HFFc6 (cell line): ENCODE data around the gene TMC2. TPM values are rescaled to one million over a fixed set of nuclear protein-coding genes. Genes with fewer than 3 reads are reported as not detected.
"Not testable (repeated sequence)": the region's sequence is repeated elsewhere in the genome, so short reads cannot be mapped to it uniquely, and the experiment has no call there.

ENCODE experiments used
- DNase-seq: peaks from one replicate; pipeline ENCODE4 v3.0.0-alpha.2; 2018
- H3K27ac Mint-ChIP-seq: 2 replicates; pipeline ENCODE4 v1.8.0; 2020; ENCODE audit warnings: mild to moderate bottlenecking, mixed read lengths
- H3K27me3 Mint-ChIP-seq: 2 replicates; pipeline ENCODE4 v1.8.0; 2021; ENCODE audit warnings: mild to moderate bottlenecking, moderate library complexity, mixed read lengths; ENCODE audit not compliant: insufficient read depth
- H3K36me3 Mint-ChIP-seq: 2 replicates; pipeline ENCODE4 v1.8.0; 2021; ENCODE audit warnings: low read depth, mixed read lengths
- H3K4me1 Mint-ChIP-seq: 2 replicates; pipeline ENCODE4 v1.8.0; 2020; ENCODE audit warnings: low read depth, mixed read lengths
- H3K4me3 Mint-ChIP-seq: 2 replicates; pipeline ENCODE4 v1.8.0; 2020; ENCODE audit warnings: mild to moderate bottlenecking, moderate library complexity, mixed read lengths
- H3K9me3 Mint-ChIP-seq: 2 replicates; pipeline ENCODE4 v1.8.0; 2020; ENCODE audit warnings: mild to moderate bottlenecking, mixed read lengths
- total RNA-seq, 6 experiments: library from RNA; stranded (reverse); fragmentation: NEBNext Ultra II Directional; extraction: Animal tissue kit (Norgen Biotek cat#: 25700); gene quantifications; 2 replicates in 1 of 6; 3 replicates in 5 of 6; pipeline ENCODE4 v1.2.3, GENCODE V29; 2021
- TF ChIP-seq, protein P1 (sequence below): fragments of 200-600 bp; sonication (generic); IDR thresholded peaks from 2 replicates; pipeline ENCODE4 v1.5.0; 2021; ENCODE audit warnings: antibody characterized with exemption, mild to moderate bottlenecking

Gene TMC2
- total RNA-seq, 6 experiments from 2014 or later: not detected

DNA sequence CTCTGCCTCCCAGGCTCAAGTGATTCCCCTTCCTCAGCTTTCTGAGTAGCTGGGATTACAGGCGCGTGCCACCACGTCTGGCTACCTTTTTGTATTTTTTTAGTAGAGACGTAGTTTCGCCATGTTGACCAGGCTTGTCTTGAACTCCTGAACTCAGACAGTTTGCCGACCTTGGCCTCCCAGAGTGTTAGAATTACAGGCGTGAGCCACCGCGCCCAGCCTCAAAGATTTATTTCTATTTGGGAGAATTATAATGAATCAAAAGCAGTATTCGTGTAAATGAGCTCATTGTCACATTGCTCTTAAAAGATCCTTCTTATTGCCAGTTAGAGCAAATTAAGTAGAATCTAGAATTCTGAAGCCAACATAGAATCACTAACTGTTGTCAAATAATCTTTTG lies 18.3 kb upstream of the TMC2 start:
- Mint-ChIP-seq H3K27me3 (no peaks in the 10 kb centered on the region; the same call in 1 of the 2 replicates), H3K27ac (no peak overlapping the region), H3K4me1 (peaks cover 16% of the 10 kb centered on the region), H3K4me3 (no peak overlapping the region), H3K36me3 (no peaks in the 10 kb centered on the region), H3K9me3 (no peaks in the 10 kb centered on the region)
- TF ChIP-seq, protein P1, sequence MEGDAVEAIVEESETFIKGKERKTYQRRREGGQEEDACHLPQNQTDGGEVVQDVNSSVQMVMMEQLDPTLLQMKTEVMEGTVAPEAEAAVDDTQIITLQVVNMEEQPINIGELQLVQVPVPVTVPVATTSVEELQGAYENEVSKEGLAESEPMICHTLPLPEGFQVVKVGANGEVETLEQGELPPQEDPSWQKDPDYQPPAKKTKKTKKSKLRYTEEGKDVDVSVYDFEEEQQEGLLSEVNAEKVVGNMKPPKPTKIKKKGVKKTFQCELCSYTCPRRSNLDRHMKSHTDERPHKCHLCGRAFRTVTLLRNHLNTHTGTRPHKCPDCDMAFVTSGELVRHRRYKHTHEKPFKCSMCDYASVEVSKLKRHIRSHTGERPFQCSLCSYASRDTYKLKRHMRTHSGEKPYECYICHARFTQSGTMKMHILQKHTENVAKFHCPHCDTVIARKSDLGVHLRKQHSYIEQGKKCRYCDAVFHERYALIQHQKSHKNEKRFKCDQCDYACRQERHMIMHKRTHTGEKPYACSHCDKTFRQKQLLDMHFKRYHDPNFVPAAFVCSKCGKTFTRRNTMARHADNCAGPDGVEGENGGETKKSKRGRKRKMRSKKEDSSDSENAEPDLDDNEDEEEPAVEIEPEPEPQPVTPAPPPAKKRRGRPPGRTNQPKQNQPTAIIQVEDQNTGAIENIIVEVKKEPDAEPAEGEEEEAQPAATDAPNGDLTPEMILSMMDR: no peak
- no peak for DNase-seq

DNA sequence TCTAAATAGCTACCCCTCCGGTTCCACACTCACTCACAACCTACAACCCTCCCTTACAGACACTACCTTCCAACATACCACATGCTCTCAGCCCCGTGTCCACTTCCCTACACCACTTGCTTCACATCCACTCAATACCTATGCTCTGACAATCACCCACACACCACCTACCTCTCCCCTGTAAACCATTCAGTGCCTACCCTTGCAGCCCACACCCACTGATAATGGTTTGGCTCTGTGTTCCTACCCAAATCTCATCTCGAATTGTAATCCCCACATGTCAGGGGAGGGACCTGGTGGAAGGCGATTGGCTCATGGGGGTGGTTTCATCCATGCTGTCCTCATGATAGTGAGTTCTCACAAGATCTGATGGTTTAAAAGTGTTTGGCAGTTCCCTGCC lies 17.8 kb upstream of the TMC2 start:
- TF ChIP-seq, protein P1: no peak
- H3K36me3 Mint-ChIP-seq: no peaks in the 10 kb centered on the region
- no peak for DNase-seq
- H3K27me3 Mint-ChIP-seq: no peaks in the 10 kb centered on the region; the same call in 1 of the 2 replicates
- no peaks in the 10 kb centered on the region for H3K9me3 Mint-ChIP-seq
- H3K4me1 Mint-ChIP-seq: peaks cover 16% of the 10 kb centered on the region
- H3K4me3 Mint-ChIP-seq: no peak overlapping the region
- H3K27ac Mint-ChIP-seq: no peak overlapping the region

DNA sequence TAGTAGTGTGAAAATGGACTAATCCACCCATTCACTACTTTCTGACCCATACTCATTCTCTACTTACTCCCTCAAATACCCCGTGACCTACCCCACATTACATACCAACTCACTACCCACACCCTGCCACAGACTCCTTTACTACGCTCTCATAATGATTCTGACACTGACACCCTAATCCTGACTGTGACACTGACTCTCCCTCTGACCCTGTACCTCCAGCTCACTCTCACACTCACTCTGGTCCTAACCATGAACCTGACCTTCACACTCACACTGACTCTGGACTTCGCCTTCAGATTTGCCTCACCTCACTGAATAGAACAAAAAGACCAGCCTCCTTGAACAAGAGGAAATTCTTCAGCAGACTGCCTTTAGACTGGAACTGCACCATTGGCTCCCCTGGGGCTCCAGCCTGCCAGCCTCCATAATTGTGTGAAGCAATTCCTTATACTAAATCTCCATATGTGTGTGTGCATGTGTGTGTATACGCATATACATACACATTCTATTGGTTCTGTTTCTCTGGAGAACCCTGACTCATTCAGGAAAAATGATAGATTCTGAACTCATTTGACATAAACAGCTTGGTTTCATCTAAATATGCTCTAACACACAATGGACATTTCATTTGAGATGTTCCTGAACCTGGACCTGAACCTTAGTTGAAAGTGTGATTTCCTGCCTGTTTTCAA lies 17.1 kb upstream of the TMC2 start:
- no peak overlapping the region for H3K4me3 Mint-ChIP-seq
- H3K9me3 Mint-ChIP-seq: no peaks in the 10 kb centered on the region
- H3K36me3 Mint-ChIP-seq: no peaks in the 10 kb centered on the region
- no peaks in the 10 kb centered on the region; the same call in 1 of the 2 replicates for H3K27me3 Mint-ChIP-seq
- TF ChIP-seq, protein P1: no peak
- H3K27ac Mint-ChIP-seq: 0 out of 2 replicates have a peak overlapping the region, but pooled peaks have one; percentile 0
- H3K4me1 Mint-ChIP-seq: peaks cover 19% of the 10 kb centered on the region
- DNase-seq: peak; percentile 32

DNA sequence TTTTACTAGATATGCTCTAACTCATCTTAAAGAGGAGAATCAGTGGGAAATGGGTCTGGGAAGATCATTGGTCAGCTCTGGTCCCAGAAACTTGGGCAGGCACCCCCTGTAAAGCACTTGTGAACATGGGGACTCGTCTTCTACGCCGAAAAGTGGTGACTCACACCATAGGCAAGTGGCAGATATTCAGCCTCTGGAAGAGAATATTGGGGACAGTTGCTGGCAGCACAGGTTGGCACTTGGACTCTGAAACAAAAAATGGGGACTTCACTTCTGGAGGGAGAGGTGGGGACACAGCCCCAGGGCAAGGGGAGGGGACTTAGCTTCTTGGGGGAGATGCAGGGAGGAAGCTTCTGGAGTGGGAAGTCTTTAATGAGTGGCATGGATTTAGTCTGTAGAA lies 15.8 kb upstream of the TMC2 start:
- DNase-seq: no peak
- TF ChIP-seq, protein P1: no peak
- Mint-ChIP-seq H3K4me1 (peaks cover 26% of the 10 kb centered on the region), H3K36me3 (no peaks in the 10 kb centered on the region), H3K9me3 (no peaks in the 10 kb centered on the region), H3K27me3 (peaks cover 2% of the 10 kb centered on the region), H3K4me3 (no peak overlapping the region), H3K27ac (no peak overlapping the region)

DNA sequence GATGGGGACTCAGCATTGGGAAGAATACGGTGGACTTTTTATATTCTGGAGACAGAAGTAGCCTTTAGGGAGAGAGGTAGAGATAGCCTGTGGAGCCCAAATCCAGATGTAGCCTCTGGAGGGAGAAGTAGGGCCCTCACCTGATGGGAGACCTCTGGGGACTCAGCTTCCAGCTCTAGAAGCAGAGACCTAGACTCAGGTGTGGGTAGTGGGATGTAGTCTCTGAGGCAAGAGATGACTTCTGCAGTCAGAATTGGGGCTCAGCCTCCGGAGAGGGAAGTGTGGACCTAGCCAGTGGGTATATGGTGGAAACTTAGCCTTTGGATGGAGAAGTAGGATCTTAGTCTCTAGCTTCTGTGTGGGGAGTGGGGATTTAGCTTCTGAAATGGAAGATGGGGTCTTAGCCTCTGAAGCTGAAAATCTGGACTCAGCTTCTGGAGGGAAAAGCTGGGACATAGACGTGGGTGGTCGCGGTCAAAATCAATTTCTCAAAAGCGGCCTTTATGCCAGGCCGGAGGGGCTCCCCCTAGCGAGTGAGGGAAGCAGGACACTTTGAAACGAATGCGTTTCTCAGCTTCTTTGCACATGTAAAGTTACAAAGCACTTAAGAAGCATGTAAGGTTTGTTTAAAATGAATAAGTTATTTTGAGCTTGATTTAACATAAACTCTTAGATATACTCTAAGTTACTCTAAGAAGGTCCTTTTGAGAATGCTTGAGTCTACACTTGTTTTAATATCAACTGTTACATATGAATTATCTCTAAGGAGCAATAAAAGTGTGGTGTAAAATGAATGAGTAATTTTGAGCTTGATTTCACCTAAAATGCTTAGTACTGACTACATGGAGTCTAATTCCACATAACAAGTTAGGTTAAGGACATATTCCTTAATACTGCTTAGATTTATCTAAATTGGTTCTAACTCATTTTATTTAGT lies 14.7 kb upstream of the TMC2 start:
- Mint-ChIP-seq H3K9me3 (no peaks in the 10 kb centered on the region), H3K27me3 (peaks cover 4% of the 10 kb centered on the region), H3K4me3 (peak overlapping the region; percentile 30; the same call in 1 of the 2 replicates), H3K27ac (0 out of 2 replicates have a peak overlapping the region, but pooled peaks have one; percentile 12), H3K4me1 (peaks cover 27% of the 10 kb centered on the region), H3K36me3 (no peaks in the 10 kb centered on the region)
- TF ChIP-seq, protein P1: peak; percentile 91
- DNase-seq: no peak

DNA sequence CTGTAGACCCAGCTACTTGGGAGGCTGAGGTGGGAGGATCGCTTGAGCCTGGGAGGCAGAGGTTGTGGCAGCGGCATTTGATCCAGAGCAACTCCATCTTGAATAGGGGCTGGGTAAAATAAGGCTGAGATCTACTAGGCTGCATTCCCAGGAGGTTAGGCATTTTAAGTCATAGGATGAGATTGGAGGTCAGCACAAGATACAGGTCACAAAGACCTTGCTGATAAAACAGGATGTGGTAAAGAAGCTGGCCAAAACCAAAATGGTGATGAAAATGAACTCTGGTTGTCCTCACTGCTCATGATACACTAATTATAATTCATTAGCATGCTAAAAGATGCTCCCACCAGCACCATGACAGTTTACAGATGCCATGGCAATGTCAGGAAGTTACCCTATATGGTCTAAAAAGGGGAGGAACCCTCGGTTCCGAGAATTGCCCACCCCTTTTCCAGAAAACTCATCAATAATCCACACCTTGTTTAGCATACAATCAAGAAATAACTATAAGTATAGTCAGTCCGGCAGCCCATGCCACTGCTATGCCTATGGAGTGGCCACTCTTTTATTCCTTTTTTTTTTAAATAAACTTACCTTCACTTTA lies 13.4 kb upstream of the TMC2 start:
- not testable (repeated sequence) for H3K9me3 Mint-ChIP-seq, H3K27ac Mint-ChIP-seq, DNase-seq, H3K36me3 Mint-ChIP-seq, H3K4me3 Mint-ChIP-seq
- Mint-ChIP-seq H3K4me1 (peaks cover 27% of the 10 kb centered on the region), H3K27me3 (peaks cover 13% of the 10 kb centered on the region)
